Activated CD8-positive, alpha-beta memory T cell treated with anti-CD3 and anti-CD28 coated beads, Interleukin-2, amount 50 U/mL, for 24 hours (primary cell): ENCODE data around the gene THRSP.
"Not testable (repeated sequence)": the region's sequence is repeated elsewhere in the genome, so short reads cannot be mapped to it uniquely, and the experiment has no call there.

Experiments
- DNase-seq: peaks from one replicate; pipeline ENCODE4 v3.0.0-alpha.2; 2020; ENCODE audit errors: extremely low read depth

THRSP gene

GRCh38 chr11:78039391-78039918, 24.2 kb upstream of the THRSP start:
- DNase-seq, result no peak

- DNase-seq, result no peak
These were observed 23.6 kb upstream of the THRSP start for GRCh38 chr11:78039919-78040671.

GRCh38 chr11:78040691-78041379, 22.8 kb upstream of the THRSP start:
- no peak for DNase-seq

GRCh38 chr11:78041380-78041719, 22.3 kb upstream of the THRSP start:
- DNase-seq, result not testable (repeated sequence)

- DNase-seq, result no peak
These were observed 21.7 kb upstream of the THRSP start for GRCh38 chr11:78041843-78042440.

- DNase-seq, result no peak
These were observed 19.0 kb upstream of the THRSP start for GRCh38 chr11:78044706-78045105.

GRCh38 chr11:78045851-78046485, 17.7 kb upstream of the THRSP start:
- DNase-seq, result peak; percentile 19

- DNase-seq, result no peak
These were observed 17.2 kb upstream of the THRSP start for GRCh38 chr11:78046486-78046854.

- no peak for DNase-seq
These were observed 15.1 kb upstream of the THRSP start for GRCh38 chr11:78048561-78048960.

GRCh38 chr11:78049348-78049747, 14.3 kb upstream of the THRSP start:
- no peak for DNase-seq

GRCh38 chr11:78050964-78051831, 12.5 kb upstream of the THRSP start:
- DNase-seq, result no peak

- DNase-seq, result no peak
These were observed 8.7 kb upstream of the THRSP start for GRCh38 chr11:78054971-78055370.

- no peak for DNase-seq
These were observed 7.6 kb upstream of the THRSP start for GRCh38 chr11:78056093-78056492.

GRCh38 chr11:78057462-78058055, 6.1 kb upstream of the THRSP start:
- no peak for DNase-seq

- DNase-seq, result not testable (repeated sequence)
These were observed 3.8 kb upstream of the THRSP start for GRCh38 chr11:78059749-78060328.

- no peak for DNase-seq
These were observed 3.1 kb upstream of the THRSP start for GRCh38 chr11:78060533-78060932.

- DNase-seq, result no peak
These were observed 2.4 kb upstream of the THRSP start for GRCh38 chr11:78061088-78061920.

- no peak for DNase-seq
These were observed 1.7 kb upstream of the THRSP start for GRCh38 chr11:78061921-78062311.

- no peak for DNase-seq
These were observed 990 bp upstream of the THRSP start for GRCh38 chr11:78062671-78063070.

GRCh38 chr11:78065203-78065602, 1.5 kb downstream of the THRSP start:
- no peak for DNase-seq
